MCF 10A (cell line): ENCODE results near the gene DMXL2. TPM values are rescaled to one million over a fixed set of nuclear protein-coding genes. Genes with fewer than 3 reads are reported as not detected.

Experiments used
- BruUV-seq: library from RNA; stranded (reverse); fragments of 400-500 nt; replicated peaks from 2 replicates; lab custom pipeline; 2021; lab: Mats Ljungman, UMichigan
- CTCF ChIA-PET: fragments of 300-600 bp; sonication (Branson Sonifier 250); formaldehyde crosslinking; extraction: SDS; loops from one replicate; lab custom pipeline; 2021; ENCODE audit warnings: antibody characterized with exemption, inconsistent platforms; lab: Yijun Ruan, JAX
- POLR2A ChIA-PET: fragments of 300-600, 350-650 bp; sonication (Branson Sonifier 250); formaldehyde crosslinking; extraction: SDS; loops from one replicate; lab custom pipeline; 2020; ENCODE audit warnings: antibody characterized with exemption, inconsistent platforms; lab: Yijun Ruan, JAX
- DNase-seq: peaks from one replicate; pipeline ENCODE4 v3.0.0-alpha.2; 2018; ENCODE audit not compliant: unreplicated experiment
- H3K27ac Mint-ChIP-seq: one replicate; pipeline ENCODE4 v1.8.0; 2022; ENCODE audit warnings: mild to moderate bottlenecking, low read depth, mixed read lengths; ENCODE audit not compliant: unreplicated experiment
- H3K27me3 Mint-ChIP-seq: one replicate; pipeline ENCODE4 v1.8.0; 2022; ENCODE audit warnings: mixed read lengths; ENCODE audit not compliant: insufficient read depth, unreplicated experiment
- H3K36me3 Mint-ChIP-seq: one replicate; pipeline ENCODE4 v1.8.0; 2022; ENCODE audit warnings: mild to moderate bottlenecking, moderate library complexity, mixed read lengths; ENCODE audit not compliant: insufficient read depth, unreplicated experiment
- H3K4me1 Mint-ChIP-seq: one replicate; pipeline ENCODE4 v1.8.0; 2022; ENCODE audit warnings: mixed read lengths; ENCODE audit not compliant: insufficient read depth, unreplicated experiment
- H3K4me3 Mint-ChIP-seq: one replicate; pipeline ENCODE4 v1.8.0; 2022; ENCODE audit warnings: mild to moderate bottlenecking, moderate library complexity, mixed read lengths; ENCODE audit not compliant: unreplicated experiment
- H3K9me3 Mint-ChIP-seq: one replicate; pipeline ENCODE4 v1.8.0; 2022; ENCODE audit warnings: mixed read lengths; ENCODE audit not compliant: unreplicated experiment
- intact Hi-C: fragments of 100-400 bp; cut with micrococcal nuclease; formaldehyde crosslinking; loops from 2 replicates; pipeline ENCODE4 v1.14.1; 2022
- total RNA-seq: library from RNA; stranded (reverse); gene quantifications from 2 replicates; pipeline ENCODE4 v1.2.3, GENCODE V29; 2022
- TF ChIP-seq, protein P1 (sequence below): fragments of 200-600 bp; IDR thresholded peaks from one replicate; pipeline ENCODE4 v1.8.0; 2022; ENCODE audit warnings: antibody characterized with exemption, mild to moderate bottlenecking; ENCODE audit not compliant: unreplicated experiment

Gene DMXL2
- total RNA-seq, 1 experiment from 2014 or later, result 13.6 TPM

DNA sequence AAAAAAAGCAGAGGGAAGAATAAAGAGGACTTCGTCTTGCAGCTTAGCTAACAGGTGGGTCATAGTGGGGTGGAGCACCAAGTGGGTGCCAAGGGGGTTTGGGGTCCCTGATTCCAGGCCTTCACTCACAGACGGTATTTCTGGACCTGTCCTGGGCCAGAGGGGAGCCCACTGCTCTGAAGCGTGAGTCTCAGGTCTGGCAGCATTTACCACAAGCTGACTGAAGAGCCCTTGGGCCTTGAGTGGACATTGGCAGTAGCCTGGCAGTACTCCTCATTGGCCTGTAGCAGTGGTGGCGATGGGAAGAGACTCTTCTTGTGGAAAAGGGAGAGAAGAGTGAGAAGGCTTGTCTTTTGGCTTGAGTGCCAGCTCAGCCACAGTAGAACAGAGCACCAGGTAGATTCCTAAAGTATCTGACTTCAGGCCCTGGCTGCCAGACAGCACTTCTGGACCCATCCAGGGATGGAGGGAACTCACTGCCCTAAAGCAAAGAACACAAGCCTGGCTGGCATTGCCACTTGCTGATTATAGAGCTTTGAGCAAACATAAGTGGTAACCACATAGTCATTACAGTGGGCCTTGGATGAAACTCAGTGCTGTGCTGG is 208.2 kb downstream of the DMXL2 start:
- Mint-ChIP-seq H3K36me3 (no peaks in the 10 kb centered on the region), H3K9me3 (no peaks in the 10 kb centered on the region), H3K4me1 (no peaks in the 10 kb centered on the region), H3K27me3 (no peaks in the 10 kb centered on the region), H3K27ac (no peak overlapping the region), H3K4me3 (no peak overlapping the region)
- no peak for DNase-seq
- POLR2A ChIA-PET, result no interaction called here
- no TSS peak for BruUV-seq
- TF ChIP-seq, protein P1, sequence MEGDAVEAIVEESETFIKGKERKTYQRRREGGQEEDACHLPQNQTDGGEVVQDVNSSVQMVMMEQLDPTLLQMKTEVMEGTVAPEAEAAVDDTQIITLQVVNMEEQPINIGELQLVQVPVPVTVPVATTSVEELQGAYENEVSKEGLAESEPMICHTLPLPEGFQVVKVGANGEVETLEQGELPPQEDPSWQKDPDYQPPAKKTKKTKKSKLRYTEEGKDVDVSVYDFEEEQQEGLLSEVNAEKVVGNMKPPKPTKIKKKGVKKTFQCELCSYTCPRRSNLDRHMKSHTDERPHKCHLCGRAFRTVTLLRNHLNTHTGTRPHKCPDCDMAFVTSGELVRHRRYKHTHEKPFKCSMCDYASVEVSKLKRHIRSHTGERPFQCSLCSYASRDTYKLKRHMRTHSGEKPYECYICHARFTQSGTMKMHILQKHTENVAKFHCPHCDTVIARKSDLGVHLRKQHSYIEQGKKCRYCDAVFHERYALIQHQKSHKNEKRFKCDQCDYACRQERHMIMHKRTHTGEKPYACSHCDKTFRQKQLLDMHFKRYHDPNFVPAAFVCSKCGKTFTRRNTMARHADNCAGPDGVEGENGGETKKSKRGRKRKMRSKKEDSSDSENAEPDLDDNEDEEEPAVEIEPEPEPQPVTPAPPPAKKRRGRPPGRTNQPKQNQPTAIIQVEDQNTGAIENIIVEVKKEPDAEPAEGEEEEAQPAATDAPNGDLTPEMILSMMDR, result no peak
- CTCF ChIA-PET, result interaction anchor here (0.6 to 1.6 kb wide), 2 partner anchors 11 to 63 kb away, joined by 3 to 8 read pairs; no protein-coding TSS in a partner anchor
- intact Hi-C loops, result no loop called here

DNA sequence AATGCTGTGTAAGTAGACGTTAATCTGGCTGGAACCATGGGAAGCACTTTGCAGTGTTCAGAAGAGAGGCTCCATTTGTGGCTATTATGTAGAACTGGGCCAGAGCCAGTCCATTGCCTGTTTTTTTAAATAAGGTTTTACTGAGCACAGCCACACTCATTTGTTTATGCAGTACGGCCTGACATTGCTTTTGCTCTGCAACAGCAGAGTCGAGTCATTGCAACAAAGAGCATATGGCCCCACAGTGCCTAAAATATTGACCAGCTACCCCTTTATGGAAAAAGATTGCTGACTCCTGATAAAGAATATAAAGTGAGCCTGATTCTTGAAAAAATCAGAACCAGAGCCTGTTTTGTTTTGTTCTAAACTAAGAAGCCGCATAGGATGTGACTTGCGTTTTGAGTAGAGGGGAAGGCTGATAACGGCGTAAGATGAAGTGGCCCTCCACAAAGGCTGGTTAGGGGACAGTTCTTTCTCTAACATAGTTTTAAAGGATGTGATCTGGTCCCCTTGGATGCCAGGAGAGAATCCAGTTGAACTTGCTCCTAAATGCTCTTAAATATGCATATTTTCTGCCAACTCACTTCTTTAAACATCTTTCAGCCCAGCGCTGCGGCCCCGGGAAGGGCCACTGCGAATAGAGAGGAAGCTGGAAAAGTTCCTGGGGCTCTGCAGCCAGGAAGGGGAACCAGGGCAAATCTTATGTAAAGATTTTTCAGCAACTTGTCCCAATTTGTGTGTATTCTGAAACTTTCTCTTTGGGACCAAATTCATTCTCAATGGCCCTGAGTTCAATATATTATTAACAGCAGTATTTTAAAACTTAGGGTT is 216.7 kb downstream of the DMXL2 start:
- Mint-ChIP-seq H3K36me3 (no peaks in the 10 kb centered on the region), H3K9me3 (no peaks in the 10 kb centered on the region), H3K4me3 (no peak overlapping the region), H3K27me3 (no peaks in the 10 kb centered on the region), H3K4me1 (peaks cover 6% of the 10 kb centered on the region), H3K27ac (no peak overlapping the region)
- CTCF ChIA-PET, result interaction anchor here (0.7 to 2.7 kb wide), 6 partner anchors 14 to 243 kb away, joined by 3 to 12 read pairs (median 4); no protein-coding TSS in a partner anchor
- no TSS peak for BruUV-seq
- intact Hi-C loops, result no loop called here
- DNase-seq, result no peak
- POLR2A ChIA-PET, result interaction anchor here (0.6 to 1.1 kb wide), 3 partner anchors 16 to 469 kb away, joined by 3 to 9 read pairs (median 3); no protein-coding TSS in a partner anchor
- TF ChIP-seq, protein P1, result no peak

DNA sequence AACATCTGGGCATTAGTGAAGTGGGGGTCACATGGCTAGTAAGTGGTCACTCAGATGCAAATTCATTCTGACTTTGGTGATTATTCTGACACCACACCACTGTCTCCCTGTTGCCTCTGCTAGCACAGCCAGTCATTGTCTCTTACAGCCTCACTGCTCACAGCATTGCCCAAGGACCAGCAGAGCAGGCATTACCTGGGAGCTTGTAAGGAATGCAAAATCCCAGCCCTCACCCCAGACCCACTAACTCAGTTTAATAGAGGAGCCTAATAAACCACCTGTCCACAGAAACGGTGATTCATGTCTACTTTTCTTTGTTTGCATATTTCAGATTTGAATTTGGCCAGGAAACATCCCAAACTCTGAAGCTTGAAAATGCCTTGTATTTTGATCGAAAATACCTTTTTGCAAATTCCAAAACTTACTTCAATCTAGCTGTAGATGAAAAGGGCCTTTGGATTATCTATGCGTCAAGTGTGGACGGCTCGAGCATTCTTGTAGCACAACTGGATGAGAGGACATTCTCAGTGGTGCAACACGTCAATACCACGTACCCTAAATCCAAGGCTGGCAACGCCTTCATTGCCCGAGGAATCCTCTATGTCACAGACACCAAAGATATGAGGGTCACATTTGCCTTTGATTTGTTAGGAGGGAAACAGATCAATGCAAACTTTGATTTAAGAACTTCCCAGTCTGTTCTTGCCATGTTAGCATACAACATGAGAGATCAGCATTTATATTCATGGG is 218.4 kb downstream of the DMXL2 start:
- intact Hi-C loops, result loop anchor here (1.0 kb wide), 2 partner anchors 95 to 241 kb away; no protein-coding TSS in a partner anchor
- no peaks in the 10 kb centered on the region for H3K9me3 Mint-ChIP-seq
- CTCF ChIA-PET, result interaction anchor here (0.5 to 4.6 kb wide), 27 partner anchors 10 to 1852 kb away, joined by 3 to 49 read pairs (median 4); no protein-coding TSS in a partner anchor
- no peaks in the 10 kb centered on the region for H3K36me3 Mint-ChIP-seq
- no peak overlapping the region for H3K4me3 Mint-ChIP-seq
- TF ChIP-seq, protein P1, result no peak
- POLR2A ChIA-PET, result interaction anchor here (0.7 to 1.1 kb wide), 2 partner anchors 14 to 348 kb away, joined by 3 read pairs; no protein-coding TSS in a partner anchor
- H3K27me3 Mint-ChIP-seq, result no peaks in the 10 kb centered on the region
- peaks cover 6% of the 10 kb centered on the region for H3K4me1 Mint-ChIP-seq
- no peak for DNase-seq
- H3K27ac Mint-ChIP-seq, result no peak overlapping the region
- no TSS peak for BruUV-seq
